OCI-M1 (cell line): Measurements from ENCODE around the gene CHRNB2.
A peak's percentile ranks its signal among the peaks of the same experiment; 100 is the strongest.

Source experiments
- DNase-seq: peaks from one replicate; lab custom pipeline; 2025; lab: John Stamatoyannopoulos, UW

The CHRNB2 gene

DNA sequence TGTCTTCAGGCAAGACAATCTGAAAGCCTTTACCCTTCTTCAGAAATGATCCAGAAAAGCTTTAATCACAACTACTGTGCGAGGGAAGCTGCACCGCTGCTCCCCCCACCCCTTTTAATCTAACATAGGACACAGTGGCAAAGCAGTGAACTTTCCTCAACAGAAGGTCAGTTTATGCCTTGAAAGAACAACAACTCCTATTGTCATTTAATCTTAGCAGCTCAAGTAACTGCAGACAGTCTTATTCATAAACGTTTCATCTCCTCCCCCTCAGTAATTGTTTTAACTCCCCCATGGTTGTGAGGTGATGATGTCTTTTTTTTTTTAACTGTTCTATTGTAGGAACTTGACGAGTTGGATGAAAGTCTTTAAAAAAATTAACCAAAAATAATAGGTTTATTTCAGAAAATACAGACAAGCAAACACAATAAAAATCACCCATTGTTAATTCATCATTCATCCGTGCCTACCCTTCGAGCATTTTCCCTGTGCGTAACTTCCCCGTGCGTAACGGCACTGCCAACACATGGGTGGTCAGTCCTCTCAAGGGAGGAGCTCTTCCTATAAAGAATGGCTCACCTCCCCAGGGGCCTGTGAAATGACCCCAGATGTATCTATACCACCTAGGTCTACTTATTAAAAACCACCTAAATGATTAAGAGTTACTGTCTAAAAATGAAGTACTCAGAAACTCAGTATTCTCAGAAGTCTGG is 43.7 kb downstream of the CHRNB2 start:
- peak; percentile 57 for DNase-seq

- no peak for DNase-seq
Observed at GRCh38 chr1:154614247-154614646, 46.7 kb downstream of the CHRNB2 start.

DNA sequence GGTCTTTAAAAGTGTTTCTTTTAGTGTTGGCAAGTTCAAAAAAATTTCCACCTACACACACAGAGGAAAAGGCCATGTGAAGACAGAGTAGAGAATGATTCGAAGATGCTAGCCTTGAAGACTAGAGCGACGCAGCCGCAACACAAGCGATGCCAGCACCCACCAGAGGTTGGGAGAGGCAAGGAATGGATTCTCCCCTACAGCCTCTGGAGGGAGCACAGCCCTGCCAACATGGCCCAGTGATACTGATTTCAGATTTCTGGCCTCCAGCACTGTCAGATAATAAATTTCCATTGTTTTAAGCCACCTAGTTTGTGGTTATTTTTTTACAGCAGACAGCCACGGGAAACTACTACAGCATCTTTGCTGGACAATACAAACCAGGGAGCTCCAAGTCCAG is 47.3 kb downstream of the CHRNB2 start:
- peak; percentile 67 for DNase-seq

- no peak for DNase-seq
Observed at GRCh38 chr1:154615411-154615810, 47.8 kb downstream of the CHRNB2 start.

GRCh38 chr1:154616659-154617345 is 49.2 kb downstream of the CHRNB2 start:
- peak; percentile 85 for DNase-seq

DNA sequence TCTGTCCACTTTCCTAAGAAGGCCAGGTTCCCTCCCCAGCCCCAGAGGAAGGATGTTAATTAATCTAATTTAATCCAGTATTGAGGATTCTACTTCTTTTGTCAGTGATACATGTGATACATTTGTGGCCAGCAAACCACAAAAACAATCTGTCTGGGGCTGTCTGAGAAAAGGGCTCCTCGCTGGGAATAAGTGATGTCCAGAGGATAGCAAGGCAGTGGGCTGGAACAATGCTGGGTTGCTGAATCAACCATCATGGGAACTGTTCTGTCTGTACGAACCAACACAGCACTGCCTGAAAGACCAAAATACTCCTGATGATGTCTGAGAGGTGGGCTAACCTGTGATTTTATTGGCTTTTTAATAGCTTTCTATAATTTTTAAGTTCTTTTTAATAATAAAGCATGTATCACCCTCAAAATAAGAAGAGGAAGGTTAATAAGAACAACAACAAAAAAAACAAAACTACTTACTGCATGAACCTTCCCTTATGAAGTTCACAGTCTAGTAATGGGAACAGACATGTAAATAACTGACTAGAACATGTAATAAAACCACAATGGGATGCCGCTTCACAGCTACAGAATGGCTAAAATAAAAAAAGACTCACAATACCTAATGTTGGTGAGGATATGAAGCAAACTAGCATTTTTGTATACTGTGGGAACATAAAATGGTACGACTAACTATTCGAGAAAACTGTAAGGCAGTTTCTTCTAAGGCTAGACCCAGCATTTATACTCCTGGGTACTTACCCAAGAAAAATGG is 51.8 kb downstream of the CHRNB2 start:
- no peak for DNase-seq

GRCh38 chr1:154620751-154621150 is 53.2 kb downstream of the CHRNB2 start:
- no peak for DNase-seq

DNA sequence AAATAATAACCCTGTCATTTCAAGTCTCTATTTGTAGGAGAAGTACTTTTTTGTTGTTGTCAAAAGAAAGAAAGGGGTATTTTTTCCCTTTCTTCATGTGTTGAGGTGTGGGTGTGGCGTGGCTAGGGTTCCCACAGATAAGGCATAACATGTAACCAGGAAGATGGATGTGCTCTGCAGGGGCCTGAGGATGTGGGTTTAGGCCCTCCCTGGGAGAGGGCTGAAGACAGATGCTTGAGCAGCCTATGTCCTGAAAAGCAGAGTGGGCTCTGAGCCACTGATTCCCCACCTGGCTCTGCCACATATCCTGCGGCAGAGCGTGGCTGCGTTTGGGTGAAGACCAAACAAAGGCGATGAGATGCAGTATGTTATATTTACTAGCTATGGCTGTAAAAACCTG is 54.3 kb downstream of the CHRNB2 start:
- no peak for DNase-seq

GRCh38 chr1:154622503-154623039 is 55.0 kb downstream of the CHRNB2 start:
- DNase-seq: no peak

- peak; percentile 66 for DNase-seq
Observed at GRCh38 chr1:154623358-154623757, 55.8 kb downstream of the CHRNB2 start.

DNA sequence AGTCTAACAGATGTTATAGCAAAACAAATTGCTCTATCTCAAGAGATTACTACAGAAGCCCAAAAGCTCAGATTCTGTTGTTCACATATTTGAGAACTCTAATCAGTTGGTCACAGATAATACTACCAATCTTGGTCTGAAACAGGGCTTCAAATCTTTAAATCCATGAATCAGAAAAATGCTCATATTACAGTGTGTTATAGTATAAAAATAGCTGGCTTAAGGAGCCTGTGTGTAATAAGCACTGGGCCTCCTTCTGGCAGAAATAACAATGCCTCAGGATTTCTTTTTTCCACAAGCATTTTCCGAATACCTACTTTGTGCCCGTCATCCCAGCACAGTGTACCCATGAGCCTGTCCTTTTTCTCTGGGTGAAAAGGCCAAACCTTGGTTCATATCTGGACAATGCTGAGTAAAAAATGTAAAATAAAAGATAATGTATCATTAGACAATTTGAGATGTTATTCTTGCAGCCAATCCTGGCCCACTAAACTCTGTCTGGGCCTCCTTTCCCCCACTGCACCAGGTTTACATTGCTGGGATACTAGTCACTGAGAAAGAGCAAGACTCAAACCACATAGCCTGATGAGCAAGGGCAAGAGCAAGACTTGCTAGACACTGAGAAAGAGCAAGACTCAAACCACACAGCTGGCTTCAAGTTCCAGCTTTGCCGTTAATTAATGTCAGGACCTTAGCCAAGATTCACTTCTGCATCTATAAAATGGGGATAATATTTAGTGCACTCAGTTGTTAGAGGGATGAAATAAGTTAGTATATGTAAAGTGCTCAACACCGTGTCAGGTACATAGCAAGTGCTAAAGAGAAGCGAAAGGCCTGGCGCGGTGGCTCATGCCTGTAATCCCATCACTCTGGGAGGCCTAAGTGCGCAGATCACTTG is 57.4 kb downstream of the CHRNB2 start:
- DNase-seq: no peak

- peak; percentile 86 for DNase-seq
Observed at GRCh38 chr1:154626456-154627256, 59.1 kb downstream of the CHRNB2 start.

DNA sequence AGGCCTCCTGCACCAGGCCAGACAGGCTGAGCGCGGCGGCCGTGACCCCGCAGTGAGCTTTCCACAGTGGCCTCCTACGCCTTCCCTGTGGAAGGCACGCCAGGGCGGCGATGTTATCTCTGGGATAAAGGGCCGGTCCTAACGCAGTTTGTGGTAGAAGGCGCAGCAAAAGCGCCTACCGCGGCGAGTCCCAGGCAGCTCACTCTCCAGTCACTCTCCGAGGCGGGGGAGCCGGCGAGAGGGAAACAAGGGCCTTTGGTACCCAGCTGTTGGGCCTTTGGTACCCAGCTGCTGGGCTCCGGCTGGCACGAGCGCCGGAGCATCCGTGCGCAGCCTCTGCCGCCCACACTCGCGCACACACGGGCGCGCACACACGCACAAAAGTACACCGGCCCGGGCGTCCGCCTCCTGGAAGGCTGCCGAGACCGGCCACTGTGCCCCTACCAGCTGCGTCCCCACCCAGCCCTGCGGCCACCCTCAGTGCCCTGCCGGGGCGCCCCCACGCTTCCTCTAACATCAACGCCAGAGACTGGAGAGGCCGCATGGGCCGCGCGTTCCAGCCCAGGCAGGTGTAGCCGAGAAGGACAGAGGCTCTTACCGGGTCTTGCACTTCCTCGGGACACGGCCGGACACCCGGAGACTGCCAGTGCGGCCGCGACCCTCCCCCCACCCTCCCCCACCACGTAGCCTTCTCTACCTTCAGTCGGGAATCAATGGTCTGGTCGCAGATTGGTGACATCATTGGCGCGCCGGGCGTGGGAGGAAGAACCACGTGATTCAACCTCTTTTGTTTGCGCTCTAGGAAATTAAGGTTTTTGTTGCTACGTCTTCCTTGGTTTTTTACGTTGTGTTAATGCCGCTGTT is 59.9 kb downstream of the CHRNB2 start:
- peak; percentile 96 for DNase-seq

DNA sequence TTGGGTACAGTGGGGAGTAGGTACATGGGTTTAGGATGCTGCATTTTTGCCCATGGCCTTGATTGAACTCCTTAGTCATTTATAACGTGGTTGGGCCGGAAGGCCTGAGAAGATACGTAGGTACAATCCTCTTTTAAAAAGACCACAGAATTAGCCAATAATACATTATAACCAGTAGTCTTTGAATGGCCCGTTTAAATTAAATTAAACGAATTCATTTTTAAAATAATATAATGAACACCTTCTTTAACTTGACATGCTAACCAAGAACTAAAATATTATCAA is 60.5 kb downstream of the CHRNB2 start:
- no peak for DNase-seq

DNA sequence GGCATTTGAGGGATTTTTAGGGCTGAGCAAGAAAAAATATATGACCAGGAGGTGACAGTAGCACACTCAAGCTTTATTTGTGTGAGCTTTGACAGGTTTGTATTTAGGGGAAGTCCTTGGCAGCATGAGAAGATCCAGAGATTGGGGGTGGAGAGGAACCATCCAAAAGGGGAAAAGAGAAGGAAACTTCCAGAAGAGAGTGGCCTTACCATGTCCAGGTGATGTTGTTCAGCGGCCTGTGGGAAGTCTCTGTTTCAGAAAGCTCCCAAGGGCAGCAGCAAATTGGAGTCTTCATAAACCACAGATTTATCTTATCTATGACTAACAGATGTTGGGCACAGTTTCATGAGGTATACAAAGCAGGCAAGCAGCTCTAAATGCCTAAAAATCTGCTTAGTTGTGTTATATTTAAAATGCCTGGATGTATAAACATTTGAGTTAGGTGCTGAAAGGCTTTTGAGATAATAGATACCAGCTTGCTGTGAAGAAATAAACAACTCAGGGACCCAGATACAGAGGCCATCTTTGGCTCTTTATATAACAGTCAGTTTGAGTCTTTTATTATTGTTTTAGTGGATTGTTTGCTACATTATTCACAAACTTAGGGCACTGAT is 61.6 kb downstream of the CHRNB2 start:
- DNase-seq: peak; percentile 98
